ENCODE data around the gene HSD17B1.
"Not testable (repeated sequence)": the region's sequence is repeated elsewhere in the genome, so short reads cannot be mapped to it uniquely, and the experiment has no call there.

Gene HSD17B1

GRCh38 chr17:42552736-42553135 lies at the start of gene HSD17B1:
Gene HSD17B1, plus strand, starts transcription at chr17:42552923. Its CDS starts 11 bp downstream, at chr17:42552934.
- DNase-seq (ENCODE audit: low spot score), result not testable (repeated sequence)

- no peak for DNase-seq (ENCODE audit: low spot score)
Measured at GRCh38 chr17:42502926-42503325, 49.8 kb upstream of the HSD17B1 start.

- DNase-seq (ENCODE audit: low spot score), result no peak
Measured at GRCh38 chr17:42507671-42508070, 45.1 kb upstream of the HSD17B1 start.

- DNase-seq (ENCODE audit: low spot score), result no peak
Measured at GRCh38 chr17:42508426-42509165, 44.1 kb upstream of the HSD17B1 start.

GRCh38 chr17:42509409-42509808 lies 43.3 kb upstream of the HSD17B1 start:
- DNase-seq (ENCODE audit: low spot score), result no peak

GRCh38 chr17:42509841-42510240 lies 42.9 kb upstream of the HSD17B1 start:
- no peak for DNase-seq (ENCODE audit: low spot score)

- DNase-seq (ENCODE audit: low spot score), result no peak
Measured at GRCh38 chr17:42512246-42512645, 40.5 kb upstream of the HSD17B1 start.

DNA sequence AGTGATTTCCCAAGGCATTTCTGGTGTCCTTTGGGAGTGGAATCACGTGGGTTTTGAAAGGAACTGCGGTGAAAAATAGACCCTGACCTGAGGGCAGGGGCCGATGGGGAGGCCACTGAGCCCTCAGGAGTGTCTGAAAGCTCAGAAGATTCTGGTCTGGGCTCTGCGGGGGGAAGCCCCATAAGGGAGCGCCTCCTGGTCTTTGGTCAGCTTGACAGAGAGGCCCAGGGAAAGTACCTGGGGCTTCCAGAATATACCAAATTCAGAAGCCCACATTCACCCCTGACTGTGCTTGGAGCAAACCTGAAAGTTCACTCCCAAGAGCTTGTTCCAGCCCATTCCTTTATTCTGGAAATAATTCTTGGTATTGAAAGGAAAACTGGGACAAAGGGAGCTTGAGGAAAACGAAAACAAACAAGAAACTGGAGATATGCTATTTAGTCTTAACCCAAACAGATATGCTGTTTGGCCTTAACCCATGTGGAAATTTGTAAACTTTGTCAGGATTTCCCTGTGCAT lies 39.9 kb upstream of the HSD17B1 start:
- DNase-seq (ENCODE audit: low spot score), result no peak

- no peak for DNase-seq (ENCODE audit: low spot score)
Measured at GRCh38 chr17:42513686-42514085, 39.0 kb upstream of the HSD17B1 start.

GRCh38 chr17:42514279-42514678 lies 38.4 kb upstream of the HSD17B1 start:
- no peak for DNase-seq (ENCODE audit: low spot score)

- DNase-seq (ENCODE audit: low spot score), result peak; percentile 38
Measured at GRCh38 chr17:42514867-42515266, 37.9 kb upstream of the HSD17B1 start.

DNA sequence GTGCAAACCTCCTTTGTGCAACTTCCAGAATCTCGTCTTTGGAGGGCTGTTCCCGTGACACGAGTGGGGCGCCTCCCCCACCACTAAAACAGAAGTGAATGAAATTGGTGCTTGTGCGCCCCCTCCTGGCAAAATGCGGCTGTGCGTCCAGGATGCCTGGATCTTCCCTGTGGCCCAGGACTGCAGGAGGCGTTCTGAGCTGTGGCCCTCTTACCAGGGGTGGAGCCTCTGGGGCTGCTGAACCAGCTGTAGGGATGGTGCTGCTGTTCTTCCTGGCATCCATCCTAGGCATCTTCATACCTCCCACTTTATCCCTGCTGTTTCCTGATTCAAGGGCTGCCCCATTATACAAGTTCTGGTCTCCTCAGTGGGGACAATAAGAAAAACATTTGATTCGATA lies 35.2 kb upstream of the HSD17B1 start:
- DNase-seq (ENCODE audit: low spot score), result peak; percentile 76

DNA sequence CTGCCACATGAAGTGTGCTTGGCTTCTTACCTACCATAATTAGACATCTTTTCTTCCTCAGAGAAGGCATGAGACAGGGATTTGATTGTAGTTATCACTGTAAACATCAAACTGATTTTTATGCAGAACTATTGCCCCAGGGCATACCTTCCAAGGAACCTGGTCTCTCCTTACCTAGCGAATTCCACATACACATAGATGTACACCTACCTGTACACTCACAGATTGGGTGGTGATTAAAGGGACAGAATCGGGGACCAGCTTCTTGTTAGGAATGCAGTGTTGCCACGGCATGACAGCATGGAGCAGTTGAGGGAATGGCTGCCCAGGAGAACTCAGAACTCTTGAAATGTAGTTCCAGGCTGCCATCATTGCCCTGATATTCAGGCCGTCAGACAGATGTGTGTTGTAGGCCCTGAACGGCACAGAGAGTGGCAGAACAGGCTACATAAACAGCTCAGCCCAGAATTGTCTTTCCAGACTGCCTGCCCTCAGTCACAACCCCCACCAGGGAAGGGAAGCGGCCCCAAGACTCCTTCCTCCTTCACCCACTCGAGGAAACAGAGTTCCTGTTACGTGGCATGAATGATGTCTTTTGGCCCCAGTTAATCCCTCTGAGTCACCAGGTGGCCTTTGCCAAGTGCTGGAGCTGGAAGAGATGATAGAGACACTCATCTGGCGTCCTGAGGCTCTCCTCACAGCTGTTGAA lies 34.5 kb upstream of the HSD17B1 start:
- DNase-seq (ENCODE audit: low spot score), result no peak

GRCh38 chr17:42518755-42519545 lies 33.8 kb upstream of the HSD17B1 start:
- DNase-seq (ENCODE audit: low spot score), result peak; percentile 44

GRCh38 chr17:42519546-42520491 lies 32.9 kb upstream of the HSD17B1 start:
- DNase-seq (ENCODE audit: low spot score), result peak; percentile 94

DNA sequence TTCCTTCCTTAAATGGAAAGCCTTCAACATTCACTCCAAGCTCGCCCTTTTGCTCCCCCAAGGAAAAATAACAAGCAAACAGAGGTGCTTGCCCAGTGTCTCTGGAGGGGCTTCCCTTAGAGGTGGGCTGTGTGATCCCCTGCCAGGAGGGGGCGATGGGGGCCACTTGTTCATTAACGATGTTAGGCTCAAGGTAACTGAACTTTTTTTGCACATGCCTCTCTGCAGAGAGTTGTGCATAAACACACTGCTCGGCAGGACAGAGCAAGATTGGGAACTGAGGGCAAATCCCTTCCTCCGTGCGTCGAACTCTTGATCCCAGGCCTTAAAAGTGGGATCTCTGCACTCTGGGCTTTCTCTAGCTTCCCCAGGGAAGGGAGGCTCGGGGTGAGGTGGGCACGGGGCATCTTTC lies 32.2 kb upstream of the HSD17B1 start:
- no peak for DNase-seq (ENCODE audit: low spot score)

- DNase-seq (ENCODE audit: low spot score), result no peak
Measured at GRCh38 chr17:42521036-42521435, 31.7 kb upstream of the HSD17B1 start.

GRCh38 chr17:42521666-42522262 lies 31.0 kb upstream of the HSD17B1 start:
- DNase-seq (ENCODE audit: low spot score), result no peak

- DNase-seq (ENCODE audit: low spot score), result no peak
Measured at GRCh38 chr17:42522263-42522790, 30.4 kb upstream of the HSD17B1 start.

GRCh38 chr17:42522798-42523278 lies 29.9 kb upstream of the HSD17B1 start:
- DNase-seq (ENCODE audit: low spot score), result no peak

All from cerebellar cortex (tissue), 1 donor.